HFFc6 (cell line): Measurements from ENCODE around the gene CTSK. TPM values are rescaled to one million over a fixed set of nuclear protein-coding genes. Genes with fewer than 3 reads are reported as not detected.
"Not testable (repeated sequence)": the region's sequence is repeated elsewhere in the genome, so short reads cannot be mapped to it uniquely, and the experiment has no call there.

Source experiments
- DNase-seq: peaks from one replicate; pipeline ENCODE4 v3.0.0-alpha.2; 2018
- H3K27ac Mint-ChIP-seq: 2 replicates; pipeline ENCODE4 v1.8.0; 2020; ENCODE audit warnings: mild to moderate bottlenecking, mixed read lengths
- H3K27me3 Mint-ChIP-seq: 2 replicates; pipeline ENCODE4 v1.8.0; 2021; ENCODE audit warnings: mild to moderate bottlenecking, moderate library complexity, mixed read lengths; ENCODE audit not compliant: insufficient read depth
- H3K36me3 Mint-ChIP-seq: 2 replicates; pipeline ENCODE4 v1.8.0; 2021; ENCODE audit warnings: low read depth, mixed read lengths
- H3K4me1 Mint-ChIP-seq: 2 replicates; pipeline ENCODE4 v1.8.0; 2020; ENCODE audit warnings: low read depth, mixed read lengths
- H3K4me3 Mint-ChIP-seq: 2 replicates; pipeline ENCODE4 v1.8.0; 2020; ENCODE audit warnings: mild to moderate bottlenecking, moderate library complexity, mixed read lengths
- H3K9me3 Mint-ChIP-seq: 2 replicates; pipeline ENCODE4 v1.8.0; 2020; ENCODE audit warnings: mild to moderate bottlenecking, mixed read lengths
- total RNA-seq, 6 experiments: library from RNA; stranded (reverse); fragmentation: NEBNext Ultra II Directional; extraction: Animal tissue kit (Norgen Biotek cat#: 25700); gene quantifications; 2 replicates in 1 of 6; 3 replicates in 5 of 6; pipeline ENCODE4 v1.2.3, GENCODE V29; 2021
- TF ChIP-seq, protein P1 (sequence below): fragments of 200-600 bp; sonication (generic); IDR thresholded peaks from 2 replicates; pipeline ENCODE4 v1.5.0; 2021; ENCODE audit warnings: antibody characterized with exemption, mild to moderate bottlenecking

CTSK gene
- total RNA-seq, 6 experiments from 2014 or later = 8.5 to 104 (median 101) TPM

DNA sequence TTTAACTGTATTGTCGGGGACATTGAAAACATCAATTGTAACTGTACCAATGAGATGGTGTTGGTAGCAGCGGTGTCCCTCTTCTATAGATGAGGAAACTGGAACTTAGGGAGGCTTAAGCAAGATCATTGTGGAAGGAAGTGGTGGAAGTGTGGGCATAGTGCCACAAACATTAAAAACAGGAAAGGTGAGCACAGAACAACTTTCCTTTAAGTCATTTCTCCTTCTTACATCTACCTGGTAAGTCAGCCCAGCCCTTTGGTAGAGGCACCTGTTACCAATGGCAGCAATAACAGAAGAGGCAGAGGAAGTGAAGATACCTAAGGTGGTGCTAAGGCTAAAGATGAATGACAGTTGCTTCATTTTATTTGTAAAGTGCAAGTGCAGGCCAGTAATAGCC, 30.5 kb downstream of the CTSK start:
- Mint-ChIP-seq H3K9me3 (peaks cover 5% of the 10 kb centered on the region; the same call in 1 of the 2 replicates), H3K4me3 (no peak overlapping the region), H3K27ac (no peak overlapping the region), H3K27me3 (no peaks in the 10 kb centered on the region), H3K36me3 (peaks cover 5% of the 10 kb centered on the region; the same call in 1 of the 2 replicates), H3K4me1 (no peaks in the 10 kb centered on the region)
- no peak for DNase-seq
- TF ChIP-seq, protein P1, sequence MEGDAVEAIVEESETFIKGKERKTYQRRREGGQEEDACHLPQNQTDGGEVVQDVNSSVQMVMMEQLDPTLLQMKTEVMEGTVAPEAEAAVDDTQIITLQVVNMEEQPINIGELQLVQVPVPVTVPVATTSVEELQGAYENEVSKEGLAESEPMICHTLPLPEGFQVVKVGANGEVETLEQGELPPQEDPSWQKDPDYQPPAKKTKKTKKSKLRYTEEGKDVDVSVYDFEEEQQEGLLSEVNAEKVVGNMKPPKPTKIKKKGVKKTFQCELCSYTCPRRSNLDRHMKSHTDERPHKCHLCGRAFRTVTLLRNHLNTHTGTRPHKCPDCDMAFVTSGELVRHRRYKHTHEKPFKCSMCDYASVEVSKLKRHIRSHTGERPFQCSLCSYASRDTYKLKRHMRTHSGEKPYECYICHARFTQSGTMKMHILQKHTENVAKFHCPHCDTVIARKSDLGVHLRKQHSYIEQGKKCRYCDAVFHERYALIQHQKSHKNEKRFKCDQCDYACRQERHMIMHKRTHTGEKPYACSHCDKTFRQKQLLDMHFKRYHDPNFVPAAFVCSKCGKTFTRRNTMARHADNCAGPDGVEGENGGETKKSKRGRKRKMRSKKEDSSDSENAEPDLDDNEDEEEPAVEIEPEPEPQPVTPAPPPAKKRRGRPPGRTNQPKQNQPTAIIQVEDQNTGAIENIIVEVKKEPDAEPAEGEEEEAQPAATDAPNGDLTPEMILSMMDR = no peak

DNA sequence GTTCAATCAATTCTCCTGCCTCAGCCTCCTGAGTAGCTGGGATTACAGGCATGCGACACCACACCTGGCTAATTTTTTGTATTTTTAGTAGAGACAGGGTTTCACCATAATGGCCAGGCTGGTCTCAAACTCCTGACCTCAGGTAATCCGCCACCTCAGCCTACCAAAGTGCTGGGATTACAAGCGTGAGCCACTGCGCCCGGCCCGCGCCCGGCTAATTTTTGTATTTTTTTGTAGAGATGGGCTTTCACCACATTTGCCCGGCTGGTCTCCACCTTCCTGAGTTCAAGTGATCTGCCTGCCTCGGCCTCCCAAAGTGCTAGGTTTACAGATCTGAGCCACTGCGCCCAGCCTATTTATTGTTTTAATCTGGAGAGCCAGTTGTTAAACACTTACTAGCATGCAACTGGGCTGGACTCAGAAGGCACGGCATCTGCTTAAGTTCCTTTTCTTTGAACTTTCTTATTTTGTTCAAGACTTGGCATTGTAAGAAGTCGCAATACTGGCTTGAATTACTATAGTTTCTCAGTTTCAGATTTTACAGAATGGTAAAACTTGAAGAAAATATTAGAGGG, 32.0 kb downstream of the CTSK start:
- H3K4me3 Mint-ChIP-seq, H3K9me3 Mint-ChIP-seq, H3K36me3 Mint-ChIP-seq, H3K27ac Mint-ChIP-seq, DNase-seq, H3K27me3 Mint-ChIP-seq, H3K4me1 Mint-ChIP-seq: not testable (repeated sequence)

DNA sequence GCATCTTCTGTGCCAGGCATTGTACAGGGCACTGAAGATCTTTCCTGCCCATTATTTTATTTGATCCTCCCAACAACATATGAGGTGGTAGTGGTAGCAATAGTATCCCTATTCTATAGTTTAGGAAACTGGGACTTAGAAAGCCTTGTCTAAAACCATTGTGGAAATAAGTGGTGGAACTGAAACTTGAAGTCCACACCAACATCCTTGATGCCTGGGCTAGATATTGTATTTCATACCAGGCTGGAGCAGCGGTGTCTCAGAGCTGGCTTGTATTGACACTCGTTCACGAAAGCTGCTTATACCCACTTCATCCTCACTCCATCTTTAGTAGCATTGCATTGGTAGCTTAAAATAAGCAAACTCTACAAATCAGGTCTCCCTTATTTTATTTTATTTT, 32.8 kb downstream of the CTSK start:
- peaks cover 2% of the 10 kb centered on the region; the same call in 1 of the 2 replicates for H3K9me3 Mint-ChIP-seq
- DNase-seq = no peak
- H3K27ac Mint-ChIP-seq = no peak overlapping the region
- no peaks in the 10 kb centered on the region for H3K27me3 Mint-ChIP-seq
- H3K36me3 Mint-ChIP-seq = peaks cover 2% of the 10 kb centered on the region; the same call in 1 of the 2 replicates
- no peaks in the 10 kb centered on the region; the same call in 1 of the 2 replicates for H3K4me1 Mint-ChIP-seq
- TF ChIP-seq, protein P1 = no peak
- H3K4me3 Mint-ChIP-seq = no peak overlapping the region

DNA sequence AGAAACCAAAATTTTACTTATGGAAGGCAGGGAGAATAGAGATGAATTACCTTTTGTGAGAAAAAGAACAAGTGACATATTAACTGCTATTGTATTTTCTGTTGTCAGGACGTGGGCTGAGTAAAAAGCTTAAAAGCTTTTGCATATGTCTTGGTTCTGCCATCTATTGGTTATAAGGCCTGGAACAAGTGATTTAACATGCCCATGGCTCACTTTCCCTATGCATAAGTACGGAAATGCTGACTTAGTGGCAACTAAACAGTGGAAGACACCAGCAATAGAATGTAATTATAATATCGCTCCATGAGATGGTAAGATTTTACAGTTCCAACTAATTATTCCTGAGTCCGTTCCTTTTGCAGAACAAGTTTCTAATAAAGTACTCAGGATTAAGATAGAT, 35.7 kb downstream of the CTSK start:
- DNase-seq = no peak
- H3K27me3 Mint-ChIP-seq = no peaks in the 10 kb centered on the region

DNA sequence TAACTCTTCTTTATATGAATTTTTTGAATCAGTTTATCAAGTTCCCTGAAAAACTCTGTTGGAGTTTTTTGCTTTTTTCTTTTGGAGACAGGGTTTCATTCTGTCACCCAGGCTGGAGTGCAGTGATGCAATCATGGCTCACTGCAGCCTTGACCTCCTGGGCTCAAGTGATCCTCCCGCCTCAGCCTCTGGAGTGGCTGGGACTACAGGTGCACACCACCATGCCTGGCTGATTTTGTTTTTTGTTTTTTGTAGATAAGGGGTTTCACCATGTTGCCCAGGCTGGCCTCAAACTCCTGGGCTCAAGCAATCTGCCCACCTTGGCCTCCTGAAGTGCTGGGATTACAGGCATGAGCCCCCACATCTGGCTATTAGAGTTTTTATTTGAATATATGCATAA, 40.4 kb downstream of the CTSK start:
- peaks cover 22% of the 10 kb centered on the region for H3K4me1 Mint-ChIP-seq
- H3K27ac Mint-ChIP-seq, H3K27me3 Mint-ChIP-seq, DNase-seq, H3K9me3 Mint-ChIP-seq, H3K36me3 Mint-ChIP-seq, H3K4me3 Mint-ChIP-seq: not testable (repeated sequence)

More for the DNA sequence above, 35.7 kb downstream of the CTSK start:
- Mint-ChIP-seq H3K4me3 (no peak overlapping the region), H3K36me3 (no peaks in the 10 kb centered on the region), H3K27ac (no peak overlapping the region), H3K9me3 (no peaks in the 10 kb centered on the region), H3K4me1 (no peaks in the 10 kb centered on the region; the same call in 1 of the 2 replicates)
- TF ChIP-seq, protein P1 = no peak

DNA sequence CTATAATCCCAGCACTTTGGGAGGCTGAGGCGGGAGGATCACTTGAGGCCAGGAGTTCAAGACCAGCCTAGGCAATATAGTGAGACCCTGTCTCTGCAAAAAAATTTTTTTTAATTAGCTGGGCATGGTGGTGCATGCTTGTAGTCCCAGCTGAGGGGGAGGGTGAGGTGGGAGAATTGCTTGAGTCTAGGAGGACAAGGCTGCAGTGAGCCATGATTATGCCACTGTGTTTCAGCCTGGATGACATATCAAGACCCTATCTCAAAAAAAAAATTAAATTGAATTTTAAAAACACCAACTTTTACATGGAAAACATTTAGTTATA, 42.1 kb downstream of the CTSK start:
- H3K36me3 Mint-ChIP-seq, H3K27ac Mint-ChIP-seq, H3K9me3 Mint-ChIP-seq, DNase-seq, H3K27me3 Mint-ChIP-seq: not testable (repeated sequence)
- Mint-ChIP-seq H3K4me1 (peaks cover 22% of the 10 kb centered on the region), H3K4me3 (peak overlapping the region; percentile 75; the same call in 1 of the 2 replicates)

DNA sequence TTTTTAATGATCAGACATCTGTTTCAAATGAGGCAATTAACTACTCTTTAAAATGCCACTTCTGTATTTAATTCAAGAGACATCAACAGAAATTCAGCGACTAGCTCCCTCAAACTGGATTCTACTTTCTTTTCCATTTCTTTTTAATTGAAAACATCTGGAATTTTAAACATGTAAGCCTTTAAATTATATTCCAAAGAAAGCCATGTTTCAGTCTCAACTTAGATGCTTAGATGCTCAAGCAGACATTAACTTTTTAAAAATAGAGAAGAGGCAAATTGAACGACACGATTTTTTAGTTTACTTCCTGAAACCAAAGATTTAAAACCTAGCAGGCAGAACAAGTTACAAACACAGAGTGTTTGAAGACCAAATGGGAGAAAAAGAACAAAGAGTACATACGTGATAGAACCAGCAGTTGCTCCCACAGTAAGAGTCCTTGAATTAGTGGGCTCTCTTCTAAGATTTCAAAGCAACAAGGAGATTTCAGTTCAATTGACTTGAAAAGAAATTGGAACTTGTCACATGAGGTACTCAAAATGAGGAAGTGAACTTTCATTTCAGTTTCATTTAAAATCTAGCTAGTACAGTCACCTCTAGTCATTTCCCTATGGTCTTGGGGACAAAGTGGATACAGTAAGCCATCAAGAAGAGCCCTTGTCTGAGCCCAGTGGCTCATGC, 42.6 kb downstream of the CTSK start, which contains the start of gene CTSS:
CTSS (minus strand) TSS at position 483 of the 681 bp plus-strand sequence. CDS start 1,015 bp downstream, outside the sequence.
- Mint-ChIP-seq H3K4me3 (peak within 1 kb of the TSS; percentile 75), H3K27me3 (peaks cover 6% of the 10 kb centered on the region; the same call in 1 of the 2 replicates)
- DNase-seq = no peak

More for the DNA sequence above, 42.6 kb downstream of the CTSK start, which contains the start of gene CTSS:
- Mint-ChIP-seq H3K27ac (peak within 1 kb of the TSS; percentile 27), H3K9me3 (peaks cover 3% of the 10 kb centered on the region), H3K36me3 (peaks cover 3% of the 10 kb centered on the region; the same call in 1 of the 2 replicates), H3K4me1 (peaks cover 22% of the 10 kb centered on the region)
- TF ChIP-seq, protein P1 = no peak
